Measurements from ENCODE around the gene DLG5.

Gene DLG5

DNA sequence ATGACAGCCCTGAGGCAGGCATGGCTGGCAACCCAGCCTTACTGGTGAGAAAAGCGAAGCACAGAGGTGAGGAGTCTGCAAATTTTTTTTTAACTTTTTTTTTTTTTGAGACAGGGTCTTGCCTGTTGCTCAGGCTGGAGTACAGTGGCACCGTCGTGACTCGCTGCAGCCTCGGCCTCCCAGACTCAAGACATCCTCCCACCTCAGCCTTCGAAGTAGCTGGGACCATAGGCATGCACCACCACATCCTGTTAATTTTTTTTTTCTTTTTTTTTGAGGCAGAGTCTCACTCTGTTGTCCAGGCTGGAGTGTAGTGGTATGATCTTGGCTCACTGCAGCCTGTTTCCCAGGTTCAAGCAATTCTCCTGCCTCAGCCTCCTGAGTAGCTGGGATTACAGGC is 35.1 kb upstream of the DLG5 start:
- H3K9me3 ChIP-seq (ENCODE audit: insufficient read depth, low read length) = peaks cover 27% of the 10 kb centered on the region
- H3K36me3 ChIP-seq (ENCODE audit: insufficient read depth, insufficient read length, low read length) = no peaks in the 10 kb centered on the region
- no peaks in the 10 kb centered on the region for H3K27me3 ChIP-seq (ENCODE audit: insufficient read depth, insufficient read length)
- H3K4me1 ChIP-seq (ENCODE audit: insufficient read depth, insufficient read length) = no peaks in the 10 kb centered on the region
- H3K4me3 ChIP-seq (ENCODE audit: insufficient read length, low read depth) = no peak overlapping the region
- DNase-seq (ENCODE audit: low read depth, low spot score) = no peak
- TF ChIP-seq SUZ12 (IDR thresholded peaks at IDR 0.05; ENCODE audit: extremely low read depth, insufficient read depth, insufficient read length) (no peak), YY1 (IDR thresholded peaks at IDR 0.05; ENCODE audit: insufficient read depth, insufficient read length) (no peak), ZNF274 (IDR thresholded peaks at IDR 0.05; ENCODE audit: low read depth, low read length) (no peak)
- H3K9ac ChIP-seq (ENCODE audit: insufficient read length, low read depth) = no peak overlapping the region

- Histone ChIP-seq H3K36me3 (ENCODE audit: insufficient read depth, insufficient read length, low read length) (no peaks in the 10 kb centered on the region), H3K9ac (ENCODE audit: insufficient read length, low read depth) (no peak overlapping the region), H3K27me3 (ENCODE audit: insufficient read depth, insufficient read length) (no peaks in the 10 kb centered on the region), H3K4me3 (ENCODE audit: insufficient read length, low read depth) (no peak overlapping the region), H3K4me1 (ENCODE audit: insufficient read depth, insufficient read length) (no peaks in the 10 kb centered on the region), H3K9me3 (ENCODE audit: insufficient read depth, low read length) (peaks cover 27% of the 10 kb centered on the region)
- TF ChIP-seq YY1 (IDR thresholded peaks at IDR 0.05; ENCODE audit: insufficient read depth, insufficient read length) (no peak), SUZ12 (IDR thresholded peaks at IDR 0.05; ENCODE audit: extremely low read depth, insufficient read depth, insufficient read length) (no peak), ZNF274 (IDR thresholded peaks at IDR 0.05; ENCODE audit: low read depth, low read length) (no peak)
- DNase-seq (ENCODE audit: low read depth, low spot score) = no peak
Observed at GRCh38 chr10:77960829-77961329, 34.3 kb upstream of the DLG5 start.

DNA sequence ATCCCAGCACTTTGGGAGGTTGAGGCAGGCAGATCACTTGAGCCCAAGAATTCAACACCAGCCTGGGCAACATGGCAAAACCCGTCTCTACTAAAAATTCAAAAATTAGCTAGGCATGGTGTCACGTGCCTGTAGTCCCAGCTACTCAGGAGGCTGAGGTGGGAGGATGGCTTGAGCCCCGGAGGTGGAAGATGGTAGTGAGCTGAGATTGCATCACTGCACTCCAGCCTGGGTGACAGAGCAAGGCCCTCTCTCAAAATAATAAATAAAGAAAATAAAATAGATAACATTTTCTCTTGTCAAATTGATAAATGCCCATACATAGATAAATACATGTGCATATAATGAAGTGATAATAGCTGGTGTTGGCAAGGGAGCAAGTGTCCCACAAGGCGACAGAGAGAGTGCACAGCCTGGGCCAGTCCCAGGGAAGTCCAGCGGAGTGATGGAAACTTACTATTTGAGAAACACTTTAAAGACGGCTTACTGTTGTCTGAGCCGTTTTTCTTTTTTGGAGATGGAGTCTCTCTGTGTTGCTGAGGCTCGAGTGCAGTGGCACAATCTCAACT is 33.4 kb upstream of the DLG5 start:
- Histone ChIP-seq H3K27me3 (ENCODE audit: insufficient read depth, insufficient read length) (no peaks in the 10 kb centered on the region), H3K9ac (ENCODE audit: insufficient read length, low read depth) (no peak overlapping the region), H3K4me3 (ENCODE audit: insufficient read length, low read depth) (no peak overlapping the region), H3K4me1 (ENCODE audit: insufficient read depth, insufficient read length) (peaks cover 3% of the 10 kb centered on the region), H3K36me3 (ENCODE audit: insufficient read depth, insufficient read length, low read length) (no peaks in the 10 kb centered on the region), H3K9me3 (ENCODE audit: insufficient read depth, low read length) (peaks cover 23% of the 10 kb centered on the region)
- TF ChIP-seq YY1 (IDR thresholded peaks at IDR 0.05; ENCODE audit: insufficient read depth, insufficient read length) = no peak
- no peak for TF ChIP-seq ZNF274 (IDR thresholded peaks at IDR 0.05; ENCODE audit: low read depth, low read length)
- TF ChIP-seq SUZ12 (IDR thresholded peaks at IDR 0.05; ENCODE audit: extremely low read depth, insufficient read depth, insufficient read length) = no peak
- no peak for DNase-seq (ENCODE audit: low read depth, low spot score)

GRCh38 chr10:77959384-77959783 is 32.8 kb upstream of the DLG5 start:
- H3K4me3 ChIP-seq (ENCODE audit: insufficient read length, low read depth) = no peak overlapping the region
- peaks cover 3% of the 10 kb centered on the region for H3K4me1 ChIP-seq (ENCODE audit: insufficient read depth, insufficient read length)
- TF ChIP-seq SUZ12 (IDR thresholded peaks at IDR 0.05; ENCODE audit: extremely low read depth, insufficient read depth, insufficient read length) = no peak
- TF ChIP-seq YY1 (IDR thresholded peaks at IDR 0.05; ENCODE audit: insufficient read depth, insufficient read length) = no peak
- no peak for TF ChIP-seq ZNF274 (IDR thresholded peaks at IDR 0.05; ENCODE audit: low read depth, low read length)
- no peak overlapping the region for H3K9ac ChIP-seq (ENCODE audit: insufficient read length, low read depth)
- H3K9me3 ChIP-seq (ENCODE audit: insufficient read depth, low read length) = peaks cover 18% of the 10 kb centered on the region
- H3K27me3 ChIP-seq (ENCODE audit: insufficient read depth, insufficient read length) = no peaks in the 10 kb centered on the region
- no peak for DNase-seq (ENCODE audit: low read depth, low spot score)
- H3K36me3 ChIP-seq (ENCODE audit: insufficient read depth, insufficient read length, low read length) = no peaks in the 10 kb centered on the region

DNA sequence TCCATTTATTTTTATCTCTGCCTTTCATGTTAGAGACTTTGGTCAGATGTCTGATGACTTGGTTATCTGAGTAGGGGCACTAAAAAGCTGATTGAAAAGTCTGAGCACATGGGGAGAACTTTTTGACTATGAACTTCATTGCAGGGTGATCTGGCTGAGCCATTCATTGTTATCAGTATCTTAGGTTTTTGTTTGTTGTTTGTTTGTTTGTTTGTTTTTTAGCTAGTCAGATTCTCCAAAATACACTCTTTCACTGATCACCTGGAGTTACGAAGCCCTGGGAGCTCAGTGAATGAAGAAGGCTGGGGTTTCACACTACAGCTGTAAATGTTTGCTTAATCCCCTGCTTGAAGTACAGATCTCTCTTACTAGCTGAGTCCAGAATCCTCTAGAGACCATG is 28.6 kb upstream of the DLG5 start:
- Histone ChIP-seq H3K9ac (ENCODE audit: insufficient read length, low read depth) (no peak overlapping the region), H3K36me3 (ENCODE audit: insufficient read depth, insufficient read length, low read length) (no peaks in the 10 kb centered on the region), H3K9me3 (ENCODE audit: insufficient read depth, low read length) (peaks cover 30% of the 10 kb centered on the region), H3K4me3 (ENCODE audit: insufficient read length, low read depth) (no peak overlapping the region), H3K4me1 (ENCODE audit: insufficient read depth, insufficient read length) (peaks cover 3% of the 10 kb centered on the region), H3K27me3 (ENCODE audit: insufficient read depth, insufficient read length) (no peaks in the 10 kb centered on the region)
- TF ChIP-seq YY1 (IDR thresholded peaks at IDR 0.05; ENCODE audit: insufficient read depth, insufficient read length) (no peak), ZNF274 (IDR thresholded peaks at IDR 0.05; ENCODE audit: low read depth, low read length) (no peak), SUZ12 (IDR thresholded peaks at IDR 0.05; ENCODE audit: extremely low read depth, insufficient read depth, insufficient read length) (no peak)
- no peak for DNase-seq (ENCODE audit: low read depth, low spot score)

GRCh38 chr10:77949167-77949566 is 22.6 kb upstream of the DLG5 start:
- Histone ChIP-seq H3K4me3 (ENCODE audit: insufficient read length, low read depth) (no peak overlapping the region), H3K4me1 (ENCODE audit: insufficient read depth, insufficient read length) (peaks cover 3% of the 10 kb centered on the region), H3K36me3 (ENCODE audit: insufficient read depth, insufficient read length, low read length) (no peaks in the 10 kb centered on the region), H3K27me3 (ENCODE audit: insufficient read depth, insufficient read length) (no peaks in the 10 kb centered on the region), H3K9ac (ENCODE audit: insufficient read length, low read depth) (peak overlapping the region; percentile 47), H3K9me3 (ENCODE audit: insufficient read depth, low read length) (peaks cover 22% of the 10 kb centered on the region)
- TF ChIP-seq ZNF274 (IDR thresholded peaks at IDR 0.05; ENCODE audit: low read depth, low read length) (no peak), SUZ12 (IDR thresholded peaks at IDR 0.05; ENCODE audit: extremely low read depth, insufficient read depth, insufficient read length) (no peak), YY1 (IDR thresholded peaks at IDR 0.05; ENCODE audit: insufficient read depth, insufficient read length) (no peak)
- DNase-seq (ENCODE audit: low read depth, low spot score) = peak; percentile 87

GRCh38 chr10:77946084-77946483 is 19.5 kb upstream of the DLG5 start:
- no peak overlapping the region for H3K9ac ChIP-seq (ENCODE audit: insufficient read length, low read depth)
- H3K4me3 ChIP-seq (ENCODE audit: insufficient read length, low read depth) = no peak overlapping the region
- no peaks in the 10 kb centered on the region for H3K27me3 ChIP-seq (ENCODE audit: insufficient read depth, insufficient read length)
- DNase-seq (ENCODE audit: low read depth, low spot score) = no peak
- peaks cover 7% of the 10 kb centered on the region for H3K4me1 ChIP-seq (ENCODE audit: insufficient read depth, insufficient read length)
- no peaks in the 10 kb centered on the region for H3K36me3 ChIP-seq (ENCODE audit: insufficient read depth, insufficient read length, low read length)
- TF ChIP-seq SUZ12 (IDR thresholded peaks at IDR 0.05; ENCODE audit: extremely low read depth, insufficient read depth, insufficient read length) (no peak), ZNF274 (IDR thresholded peaks at IDR 0.05; ENCODE audit: low read depth, low read length) (no peak), YY1 (IDR thresholded peaks at IDR 0.05; ENCODE audit: insufficient read depth, insufficient read length) (no peak)
- peaks cover 10% of the 10 kb centered on the region for H3K9me3 ChIP-seq (ENCODE audit: insufficient read depth, low read length)
